Measurements from ENCODE around the gene STIP1.

DNA sequence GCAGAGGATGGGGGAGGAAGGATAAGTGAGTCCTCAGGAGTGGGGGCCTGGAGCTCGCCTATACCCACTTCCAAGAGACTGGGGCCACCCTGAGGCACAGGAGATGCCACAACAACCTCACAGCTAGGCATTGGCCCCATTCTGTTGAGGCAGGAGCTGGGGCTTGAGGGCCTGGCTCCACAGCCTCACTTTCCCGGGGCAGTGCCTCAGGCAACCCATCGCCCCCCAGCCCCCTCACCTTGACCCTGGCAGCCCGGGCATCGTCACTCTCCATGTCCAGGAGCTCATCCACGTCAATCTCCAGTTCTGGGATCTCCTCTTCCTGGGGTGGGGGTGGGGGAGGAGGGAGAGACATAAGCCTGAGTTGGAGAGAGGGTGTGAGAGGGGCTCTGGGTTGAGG, 59.0 kb downstream of the STIP1 start:
- TF ChIP-seq EZH2 (IDR thresholded peaks at IDR 0.05; ENCODE audit: low read length, unreplicated experiment) (no peak), CTCF (conservative IDR thresholded peaks at IDR 0.05; ENCODE audit: low read depth, low read length) (no peak)
